SKM-1 (cell line): ENCODE data around the gene ARHGAP22.

Source experiments
- DNase-seq: peaks from one replicate; lab custom pipeline; 2025; ENCODE audit not compliant: unreplicated experiment; lab: John Stamatoyannopoulos, UW

Gene ARHGAP22

GRCh38 chr10:48517482-48517881, 87.4 kb downstream of the ARHGAP22 start:
- DNase-seq, result no peak

DNA sequence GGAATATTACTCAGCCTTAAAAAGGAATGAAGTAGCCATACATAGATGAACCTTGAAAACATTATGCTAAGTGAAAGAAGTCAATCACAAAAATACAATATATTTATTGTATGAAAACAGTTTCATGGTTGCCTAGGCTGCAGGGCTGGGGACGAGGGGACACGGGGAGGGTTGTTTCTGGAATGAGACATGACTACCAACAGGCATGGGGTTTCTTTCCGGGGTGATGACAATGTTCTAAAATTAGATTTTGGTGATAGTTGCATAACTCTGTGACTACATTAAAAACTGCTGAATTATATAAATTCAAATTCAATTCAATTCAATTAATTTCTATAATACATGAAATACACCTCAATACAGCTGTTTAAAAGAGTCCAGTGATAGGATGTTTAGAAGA, 88.0 kb downstream of the ARHGAP22 start:
- DNase-seq, result no peak

DNA sequence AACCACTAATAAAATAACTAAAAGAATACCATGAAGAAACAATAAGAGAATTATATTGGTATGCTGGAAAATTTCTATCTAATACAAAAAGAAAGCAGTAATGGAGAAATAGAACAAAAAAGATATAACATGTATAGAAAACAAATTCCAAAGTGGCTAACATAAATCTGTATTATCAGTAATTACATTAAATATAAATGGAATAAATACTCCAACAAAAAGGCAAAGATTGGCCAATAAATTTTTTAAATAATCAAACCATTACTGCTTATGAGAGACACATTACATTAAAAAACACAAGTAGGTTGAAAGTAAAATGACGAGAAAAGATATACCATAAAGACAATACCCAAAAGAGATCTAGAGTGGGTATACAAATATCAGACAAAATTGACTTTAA, 90.0 kb downstream of the ARHGAP22 start:
- no peak for DNase-seq

DNA sequence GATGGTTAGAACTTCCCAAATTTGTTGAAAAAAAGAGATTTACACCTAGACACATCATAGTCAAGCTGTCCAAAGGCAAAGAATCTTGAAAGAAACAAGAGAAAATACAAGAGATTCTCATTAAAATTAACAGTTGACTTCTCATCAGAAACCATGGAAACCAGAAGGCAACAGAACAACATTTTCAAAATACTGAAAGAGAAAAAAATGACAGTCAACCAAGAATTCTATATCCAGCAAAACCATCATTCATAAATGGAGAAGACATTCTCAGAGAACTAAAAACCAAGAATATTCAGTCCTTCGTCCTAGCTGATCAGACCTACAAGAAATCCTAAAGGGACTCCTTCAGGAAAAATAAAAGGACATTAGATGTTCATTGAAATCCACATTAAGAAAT, 90.6 kb downstream of the ARHGAP22 start:
- DNase-seq, result no peak

DNA sequence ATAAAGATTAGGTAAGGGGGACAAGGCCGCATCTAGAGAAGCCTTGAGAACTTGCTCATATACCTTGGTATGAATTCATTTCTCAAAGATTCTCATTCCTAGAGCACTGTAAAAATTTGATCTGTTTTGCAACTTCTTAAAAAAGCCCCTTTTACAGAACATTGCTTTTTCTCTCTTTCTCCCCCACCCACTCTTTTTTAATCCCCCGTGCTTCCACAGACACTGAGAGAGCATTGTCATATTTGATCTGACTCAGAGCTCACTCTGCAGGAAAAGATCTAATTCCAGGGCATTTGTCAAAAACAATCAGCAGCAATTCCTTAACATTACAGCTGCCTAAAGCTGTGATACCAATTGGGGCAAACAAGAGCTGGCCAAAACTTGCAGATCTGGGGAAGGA, 92.0 kb downstream of the ARHGAP22 start:
- DNase-seq, result no peak

- DNase-seq, result peak; percentile 88
Measured at GRCh38 chr10:48511875-48512231, 93.0 kb downstream of the ARHGAP22 start.

DNA sequence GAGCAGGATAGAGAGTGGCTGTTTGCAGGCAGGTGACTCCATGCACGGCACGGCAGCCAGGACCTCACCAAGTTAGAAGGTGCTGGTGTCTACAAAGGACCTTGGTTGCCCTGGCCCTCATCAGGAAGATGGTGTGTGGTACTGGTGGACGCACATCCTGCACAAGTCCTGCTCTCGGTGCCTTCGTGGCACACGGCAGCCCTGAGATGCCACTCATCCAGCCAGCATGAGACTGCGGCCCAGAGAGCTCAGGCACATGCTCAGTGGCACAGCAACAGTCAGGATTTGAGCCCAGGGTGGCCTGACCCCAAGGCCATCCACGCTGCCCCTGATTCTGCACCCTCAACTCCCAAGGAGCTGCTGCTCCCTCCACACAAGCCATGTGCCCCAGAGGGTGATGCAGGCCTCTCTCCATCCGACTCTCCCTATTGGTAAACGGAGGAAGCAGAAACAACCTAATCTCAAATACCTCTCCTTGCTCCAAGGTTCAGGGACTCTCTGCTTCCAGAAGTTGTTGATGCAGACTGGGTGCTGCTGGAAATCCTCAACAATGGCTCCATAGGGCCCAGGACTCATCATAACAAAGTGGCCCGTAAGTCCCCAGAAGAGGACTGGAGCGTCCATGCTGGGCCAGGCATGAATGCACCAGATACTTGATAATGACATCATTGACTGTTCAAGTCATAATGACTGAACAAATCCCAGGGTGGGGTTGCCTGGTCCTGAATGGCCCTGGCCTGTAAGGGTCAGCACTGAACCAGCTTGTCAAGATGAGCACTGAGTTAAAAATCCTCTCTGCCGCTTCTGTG, 93.6 kb downstream of the ARHGAP22 start:
- DNase-seq, result no peak

- no peak for DNase-seq
Measured at GRCh38 chr10:48509974-48510692, 94.7 kb downstream of the ARHGAP22 start.

DNA sequence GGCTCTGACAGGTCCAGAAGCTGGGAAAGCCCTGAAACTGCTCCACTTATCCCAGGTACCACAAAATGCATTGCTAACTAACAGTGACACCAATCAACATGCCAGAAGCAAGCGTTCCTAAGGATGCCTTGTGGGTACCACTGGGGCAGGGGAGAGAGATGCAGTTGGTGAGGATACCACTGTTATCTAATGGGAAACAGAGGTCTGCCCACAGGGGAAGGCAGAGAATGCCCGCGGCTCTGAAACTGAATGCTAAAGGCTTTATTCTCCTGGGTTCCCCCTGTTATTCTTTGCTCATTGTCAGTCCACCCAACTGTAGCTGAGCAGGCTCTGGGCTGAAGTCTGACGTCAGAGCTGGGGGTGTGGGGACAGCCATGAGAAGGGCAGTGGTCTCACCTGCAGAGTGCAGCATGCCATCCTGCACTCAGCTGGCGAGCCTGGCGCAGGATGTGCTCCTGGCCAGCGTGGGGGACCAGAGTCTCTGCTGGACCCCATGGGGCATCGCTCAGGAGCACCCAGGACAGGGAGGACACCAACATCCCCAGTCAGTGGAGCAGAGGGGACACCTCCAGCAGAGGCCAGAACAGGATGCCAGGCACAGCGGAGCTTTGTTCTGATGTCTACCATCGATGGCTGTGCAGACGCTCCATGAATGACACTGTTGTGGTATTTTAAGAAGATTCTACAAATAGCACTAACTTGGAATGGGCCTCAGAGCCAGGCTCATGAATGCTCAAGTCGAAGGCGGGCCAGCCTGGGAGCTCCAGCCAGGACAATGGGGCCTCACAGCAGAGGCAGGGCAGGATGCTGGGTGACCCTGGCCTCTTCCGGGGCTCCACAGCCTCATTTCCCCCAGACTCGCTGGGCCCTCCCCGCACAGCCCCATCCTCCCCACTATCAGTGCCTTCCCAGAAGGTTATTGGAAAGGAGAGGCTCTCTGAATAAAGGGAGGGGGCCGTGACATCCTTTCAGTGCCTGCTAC, 95.8 kb downstream of the ARHGAP22 start:
- no peak for DNase-seq

DNA sequence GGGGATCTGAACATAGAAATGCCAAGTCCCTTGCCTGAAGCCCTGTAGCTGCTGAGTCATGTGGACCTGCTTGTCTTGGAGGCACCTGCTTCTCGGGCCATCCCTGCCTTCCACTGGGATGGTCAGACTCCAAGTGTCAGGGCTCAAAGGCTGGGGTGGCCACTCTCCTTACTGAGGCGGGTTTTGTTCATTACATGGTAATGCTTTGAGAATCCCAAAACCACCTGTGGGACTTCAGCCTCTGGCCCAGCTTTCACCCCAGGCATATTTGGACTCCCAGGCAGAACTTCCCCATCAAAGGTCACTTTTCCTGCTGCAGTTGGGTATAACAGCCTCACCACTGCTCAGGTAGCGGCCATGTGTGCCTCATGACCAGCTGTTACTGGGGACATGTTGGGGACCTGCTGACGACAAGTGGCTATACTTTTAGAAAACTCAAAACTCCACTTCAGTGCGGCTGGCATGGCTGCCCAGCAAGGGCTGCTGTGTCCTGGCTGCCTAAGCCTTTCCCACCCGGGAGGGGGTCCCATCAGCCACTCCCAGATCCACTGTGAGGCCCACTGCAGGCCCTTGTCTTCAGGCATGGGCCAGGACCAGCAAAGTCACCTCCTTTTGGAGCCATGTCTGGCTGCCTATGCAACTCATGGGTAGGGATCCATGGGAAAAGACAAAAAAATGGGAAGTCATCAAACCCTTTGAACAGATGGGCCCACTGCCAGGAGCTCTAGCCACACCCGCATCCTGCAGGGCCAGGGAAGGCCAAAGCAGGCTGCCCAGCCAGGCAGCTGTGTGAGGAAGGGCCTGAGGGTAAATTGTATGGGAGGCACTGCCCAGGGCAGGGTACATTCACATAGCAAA, 96.7 kb downstream of the ARHGAP22 start:
- no peak for DNase-seq

GRCh38 chr10:48507494-48507893, 97.4 kb downstream of the ARHGAP22 start:
- no peak for DNase-seq

- no peak for DNase-seq
Measured at GRCh38 chr10:48506147-48506917, 98.5 kb downstream of the ARHGAP22 start.

GRCh38 chr10:48505394-48506112, 99.3 kb downstream of the ARHGAP22 start:
- peak; percentile 58 for DNase-seq

DNA sequence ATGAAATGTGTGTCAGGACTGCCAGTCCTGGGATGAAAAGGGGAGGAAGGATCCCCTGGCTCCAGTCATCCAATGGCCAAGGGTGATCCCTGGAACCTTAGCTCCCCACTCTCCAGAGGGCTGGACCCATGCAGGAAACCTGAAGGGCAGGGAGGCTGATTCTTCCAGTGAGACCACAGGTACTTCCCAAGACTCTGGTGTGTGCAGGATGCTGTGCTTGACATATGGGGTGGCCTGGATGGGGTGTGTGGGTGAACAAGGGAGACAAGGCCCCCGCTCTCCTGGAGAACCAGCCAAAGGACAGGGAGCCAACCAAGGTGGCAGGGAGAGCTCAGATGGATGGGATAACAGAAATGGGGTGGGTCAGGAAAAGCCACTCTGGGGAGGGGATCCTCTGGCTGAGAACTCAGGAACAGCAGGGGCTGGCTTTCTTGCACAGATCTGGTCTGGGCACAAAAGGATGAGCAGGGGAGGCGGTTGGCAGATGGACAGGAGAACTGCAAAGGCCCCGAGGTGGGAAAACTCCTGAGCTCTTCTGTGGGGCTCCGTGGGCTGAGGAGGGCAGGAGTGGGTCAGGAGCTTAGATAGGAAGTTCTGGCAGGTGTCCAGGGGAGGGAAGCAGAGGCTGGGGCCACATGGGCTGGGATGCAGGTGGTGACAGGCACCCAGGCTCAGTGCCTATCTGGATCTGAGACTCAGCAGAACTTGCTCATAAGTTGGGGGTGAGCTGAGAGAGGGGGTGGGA, 100.6 kb downstream of the ARHGAP22 start:
- DNase-seq, result no peak

GRCh38 chr10:48503293-48503911, 101.5 kb downstream of the ARHGAP22 start:
- no peak for DNase-seq

DNA sequence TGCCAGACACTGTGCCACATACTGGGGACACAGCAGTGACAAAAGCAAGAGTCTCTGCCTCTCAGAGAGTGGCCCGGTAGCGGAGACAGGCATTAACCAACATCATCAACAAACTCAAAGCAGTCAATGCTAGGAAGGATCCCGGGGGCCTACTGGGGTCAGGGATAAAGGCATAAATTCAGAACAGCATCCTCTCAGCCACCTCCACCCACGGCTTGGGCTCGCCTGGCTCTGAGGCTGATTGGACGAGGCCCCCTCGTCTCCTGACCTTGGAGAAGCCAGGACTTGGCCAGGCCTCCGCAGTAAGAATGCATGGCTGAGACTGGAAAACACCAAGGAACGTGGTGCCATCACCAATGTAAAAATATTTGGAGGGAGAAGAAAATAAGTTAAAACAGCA, 102.1 kb downstream of the ARHGAP22 start:
- DNase-seq, result no peak

DNA sequence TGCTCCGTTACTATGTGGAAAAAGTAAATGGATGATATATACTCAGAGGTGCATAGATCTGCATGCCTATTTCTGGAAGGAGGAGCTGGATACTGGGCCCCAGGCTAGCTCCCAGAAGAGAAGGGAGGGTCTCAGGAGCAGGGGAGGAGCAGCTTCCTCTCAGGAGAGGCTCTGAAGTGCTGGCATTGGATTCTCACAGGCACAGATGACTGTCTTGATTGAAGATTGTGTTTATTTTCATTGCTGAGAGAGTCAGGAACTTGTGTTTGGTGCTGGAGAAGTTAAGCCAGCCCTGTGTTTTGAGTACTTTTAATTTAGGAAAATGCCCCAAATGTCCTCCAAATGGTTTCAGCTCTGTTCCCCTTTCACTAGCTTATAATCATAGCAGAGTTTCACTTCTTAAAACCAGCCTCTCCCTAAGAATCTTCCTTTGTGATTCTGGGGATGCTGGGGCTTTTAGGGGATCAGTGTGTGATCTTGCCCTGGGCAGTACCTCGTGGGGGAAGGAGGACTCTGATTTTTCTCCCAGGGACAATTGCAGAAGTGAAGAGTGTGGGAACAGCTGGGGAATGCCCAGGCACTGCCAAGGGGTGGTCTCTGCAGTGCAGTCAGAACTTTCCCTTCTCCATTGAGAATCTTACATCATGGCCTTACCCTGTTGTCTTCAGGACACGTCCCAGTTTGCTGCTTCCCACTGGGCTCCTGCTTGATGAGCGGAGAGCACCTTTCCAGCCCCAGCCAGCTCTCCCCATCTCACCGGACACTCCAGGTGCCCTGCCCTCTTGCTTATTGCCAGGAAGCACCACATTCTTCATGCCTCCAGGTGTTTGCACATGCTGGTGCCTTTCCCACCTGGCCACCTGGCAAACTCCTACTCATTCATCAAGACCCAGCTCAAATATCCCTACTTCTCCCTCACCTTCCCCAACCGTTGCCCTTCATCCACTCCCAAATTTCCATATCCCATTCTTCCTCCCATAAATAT, 102.8 kb downstream of the ARHGAP22 start:
- DNase-seq, result no peak
